ENCODE results near the gene EBF3. TPM values are rescaled to one million over a fixed set of nuclear protein-coding genes. Genes with fewer than 3 reads are reported as not detected.

EBF3 gene
- total and polyA plus RNA-seq, 9 of the 15 experiments (the other 6 are each of a cell fraction or from before 2014, with no cell fraction given), result not detected

DNA sequence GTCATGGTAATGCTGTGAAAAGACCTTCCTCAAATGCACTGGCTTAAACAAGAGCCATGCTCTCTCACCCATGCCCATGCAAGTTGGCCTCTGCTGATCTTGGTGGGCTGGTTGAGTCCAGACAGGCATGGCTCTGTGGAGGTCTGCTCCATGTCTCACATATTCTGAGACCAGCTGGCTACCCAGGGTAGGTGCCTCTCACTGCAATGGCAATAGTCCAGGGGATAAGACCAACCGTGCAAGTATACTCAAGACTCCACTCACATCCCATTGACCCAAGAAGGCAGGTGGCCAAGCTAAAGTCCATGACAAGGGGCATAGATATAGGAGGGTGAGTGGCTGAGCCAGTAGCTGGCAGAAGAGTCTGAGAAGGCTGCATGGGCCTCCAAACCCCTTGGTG, 14.2 kb upstream of the EBF3 start:
- no peak overlapping the region for H3K4me3 ChIP-seq
- in situ Hi-C loops (cut with MboI) (no loop called here), intact Hi-C loops (cut with micrococcal nuclease) (no loop called here)
- H3K27ac ChIP-seq (ENCODE audit: extremely low read depth, low read depth, low read length), result no peak overlapping the region
- no peak for ATAC-seq
- no peaks in the 10 kb centered on the region for H3K4me1 ChIP-seq (replicated peaks in 1 of 2; ENCODE audit: control insufficient read depth in 2 of 2, insufficient read depth in 2 of 2, low read length in 2 of 2)
- no peak for TF ChIP-seq KLF6 (CRISPR knock-in tag; IDR thresholded peaks at IDR 0.05; ENCODE audit: borderline replicate concordance)
- TF ChIP-seq ZNF197 (CRISPR knock-in tag; IDR thresholded peaks at IDR 0.05; ENCODE audit: low read depth), result no peak
- TF ChIP-seq ZNF589 (CRISPR knock-in tag; IDR thresholded peaks at IDR 0.05; ENCODE audit: low read depth), result no peak
- TF ChIP-seq MCM7 (IDR thresholded peaks at IDR 0.05), result no peak
- TF ChIP-seq DMBX1 (CRISPR knock-in tag; IDR thresholded peaks at IDR 0.05; ENCODE audit: borderline replicate concordance), result no peak
- no peak for TF ChIP-seq ZNF232 (CRISPR knock-in tag; IDR thresholded peaks at IDR 0.05)
- no peak for TF ChIP-seq FOXM1 (IDR thresholded peaks at IDR 0.05; ENCODE audit: low read depth)
- no peak for TF ChIP-seq FOXM1 (CRISPR knock-in tag; IDR thresholded peaks at IDR 0.05; ENCODE audit: low read depth)
- no peak for TF ChIP-seq CBX8 (IDR thresholded peaks at IDR 0.05; ENCODE audit: borderline replicate concordance, extremely low read depth, low read depth, low read length, poor library complexity, severe bottlenecking)
- TF ChIP-seq FOXA1 (IDR thresholded peaks at IDR 0.05; ENCODE audit: borderline replicate concordance), result no peak
- TF ChIP-seq ZFPM2 (CRISPR knock-in tag; IDR thresholded peaks at IDR 0.05), result no peak
- TF ChIP-seq HDAC8 (tag; IDR thresholded peaks at IDR 0.05), result no peak
- no peak for TF ChIP-seq ZNF23 (CRISPR knock-in tag; IDR thresholded peaks at IDR 0.05)
- TF ChIP-seq, protein P1, sequence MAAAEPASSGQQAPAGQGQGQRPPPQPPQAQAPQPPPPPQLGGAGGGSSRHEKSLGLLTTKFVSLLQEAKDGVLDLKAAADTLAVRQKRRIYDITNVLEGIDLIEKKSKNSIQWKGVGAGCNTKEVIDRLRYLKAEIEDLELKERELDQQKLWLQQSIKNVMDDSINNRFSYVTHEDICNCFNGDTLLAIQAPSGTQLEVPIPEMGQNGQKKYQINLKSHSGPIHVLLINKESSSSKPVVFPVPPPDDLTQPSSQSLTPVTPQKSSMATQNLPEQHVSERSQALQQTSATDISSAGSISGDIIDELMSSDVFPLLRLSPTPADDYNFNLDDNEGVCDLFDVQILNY (CRISPR knock-in tag; IDR thresholded peaks at IDR 0.05), result no peak
- TF ChIP-seq STAT5B (CRISPR knock-in tag; IDR thresholded peaks at IDR 0.05), result no peak
- no peak for TF ChIP-seq POLR3G (IDR thresholded peaks at IDR 0.05; ENCODE audit: extremely low read depth, insufficient read length, insufficient replicate concordance)
- TF ChIP-seq, protein P2, sequence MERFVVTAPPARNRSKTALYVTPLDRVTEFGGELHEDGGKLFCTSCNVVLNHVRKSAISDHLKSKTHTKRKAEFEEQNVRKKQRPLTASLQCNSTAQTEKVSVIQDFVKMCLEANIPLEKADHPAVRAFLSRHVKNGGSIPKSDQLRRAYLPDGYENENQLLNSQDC (CRISPR knock-in tag; IDR thresholded peaks at IDR 0.05), result no peak
- TF ChIP-seq ELF2 (CRISPR knock-in tag; IDR thresholded peaks at IDR 0.05), result no peak
- TF ChIP-seq DIDO1 (tag; IDR thresholded peaks at IDR 0.05; ENCODE audit: low read depth), result no peak
- TF ChIP-seq ZNF175 (CRISPR knock-in tag; IDR thresholded peaks at IDR 0.05; ENCODE audit: low read depth), result no peak
- H3K9ac ChIP-seq (ENCODE audit: insufficient read depth in 1 of 2, low read depth in 2 of 2, low read length in 2 of 2), result no peak overlapping the region
- 0% methylated on average over 1 of the region's 1 CpG for WGBS (ENCODE audit: insufficient coverage, low coverage, missing lambda C conversion rate)
- no peaks in the 10 kb centered on the region for H3K36me3 ChIP-seq (ENCODE audit: control insufficient read depth, insufficient read depth, low read length)
- ChIA-PET POLR2A (no interaction called here), CTCF (ENCODE audit: low intra/inter-chr PET ratio) (no interaction called here)
- FAIRE-seq, result no peak
- H2AFZ ChIP-seq (ENCODE audit: low read depth, low read length), result no peak overlapping the region
- H4K20me1 ChIP-seq (replicated peaks; ENCODE audit: control insufficient read depth, insufficient read depth, low read length), result no peaks in the 10 kb centered on the region
- BruUV-seq (replicated peaks), result no TSS peak
- H3K27me3 ChIP-seq (ENCODE audit: control insufficient read depth in 2 of 2, insufficient read depth in 2 of 2, low read length in 2 of 2), result peaks cover 0 to 4% of the 10 kb centered on the region in 2 experiments; a peak in 1 of 5 replicates
- no peak for DNase-seq (ENCODE audit: extremely low read depth in 1 of 4, low spot score in 3 of 4)
- no peak overlapping the region for H3K4me2 ChIP-seq (ENCODE audit: insufficient read depth, low read length)
- no peaks in the 10 kb centered on the region for H3K9me1 ChIP-seq (ENCODE audit: control insufficient read depth, insufficient read depth, low read length)
- no peaks in the 10 kb centered on the region for H3K9me3 ChIP-seq (replicated peaks; ENCODE audit: control insufficient read depth, insufficient read depth, low read depth, low read length)
- H3K79me2 ChIP-seq (ENCODE audit: control insufficient read depth, insufficient read depth, low read length), result no peaks in the 10 kb centered on the region
